SJSA1 (cell line): ENCODE results near the gene VSIG2. TPM values are rescaled to one million over a fixed set of nuclear protein-coding genes. Genes with fewer than 3 reads are reported as not detected.
A peak's percentile ranks its signal among the peaks of the same experiment; 100 is the strongest.

Source experiments
- DNase-seq, 2 experiments: peaks; one replicate each; pipeline ENCODE4 v3.0.0-alpha.2; 2015 to 2020; ENCODE audit warnings: low spot score in 2 of 2, low read depth in 1 of 2
- H3K27ac ChIP-seq: fragments of 250-450 bp; sonication (Bioruptor Pico); 2 replicates; pipeline ENCODE4 v1.5.1; 2020; ENCODE audit warnings: mild to moderate bottlenecking, moderate library complexity
- H3K27me3 ChIP-seq: fragments of 250-450 bp; sonication (Bioruptor Pico); replicated peaks from 2 replicates; pipeline ENCODE4 v1.5.1; 2020; ENCODE audit warnings: mild to moderate bottlenecking, moderate library complexity
- H3K36me3 ChIP-seq: fragments of 250-450 bp; sonication (Bioruptor Pico); 2 replicates; pipeline ENCODE4 v1.5.1; 2020; ENCODE audit warnings: mild to moderate bottlenecking
- H3K4me1 ChIP-seq: fragments of 250-450 bp; sonication (Bioruptor Pico); replicated peaks from 2 replicates; pipeline ENCODE4 v1.6.1; 2021; ENCODE audit warnings: mild to moderate bottlenecking
- H3K4me3 ChIP-seq: fragments of 250-450 bp; sonication (Bioruptor Pico); 2 replicates; pipeline ENCODE4 v1.5.1; 2020; ENCODE audit warnings: mild to moderate bottlenecking
- H3K9me3 ChIP-seq: fragments of 250-450 bp; sonication (Bioruptor Pico); replicated peaks from 2 replicates; pipeline ENCODE4 v1.5.1; 2020; ENCODE audit warnings: mild to moderate bottlenecking
- total RNA-seq: library from RNA; depleted of rRNA; stranded (reverse); fragments of >200 nt; shearing (Covaris generic); gene quantifications from 2 replicates; pipeline ENCODE4 v1.2.3, GENCODE V29; 2014; rRNA removed

Gene VSIG2, protein sequence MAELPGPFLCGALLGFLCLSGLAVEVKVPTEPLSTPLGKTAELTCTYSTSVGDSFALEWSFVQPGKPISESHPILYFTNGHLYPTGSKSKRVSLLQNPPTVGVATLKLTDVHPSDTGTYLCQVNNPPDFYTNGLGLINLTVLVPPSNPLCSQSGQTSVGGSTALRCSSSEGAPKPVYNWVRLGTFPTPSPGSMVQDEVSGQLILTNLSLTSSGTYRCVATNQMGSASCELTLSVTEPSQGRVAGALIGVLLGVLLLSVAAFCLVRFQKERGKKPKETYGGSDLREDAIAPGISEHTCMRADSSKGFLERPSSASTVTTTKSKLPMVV
- not detected in 2 replicates for total RNA-seq

DNA sequence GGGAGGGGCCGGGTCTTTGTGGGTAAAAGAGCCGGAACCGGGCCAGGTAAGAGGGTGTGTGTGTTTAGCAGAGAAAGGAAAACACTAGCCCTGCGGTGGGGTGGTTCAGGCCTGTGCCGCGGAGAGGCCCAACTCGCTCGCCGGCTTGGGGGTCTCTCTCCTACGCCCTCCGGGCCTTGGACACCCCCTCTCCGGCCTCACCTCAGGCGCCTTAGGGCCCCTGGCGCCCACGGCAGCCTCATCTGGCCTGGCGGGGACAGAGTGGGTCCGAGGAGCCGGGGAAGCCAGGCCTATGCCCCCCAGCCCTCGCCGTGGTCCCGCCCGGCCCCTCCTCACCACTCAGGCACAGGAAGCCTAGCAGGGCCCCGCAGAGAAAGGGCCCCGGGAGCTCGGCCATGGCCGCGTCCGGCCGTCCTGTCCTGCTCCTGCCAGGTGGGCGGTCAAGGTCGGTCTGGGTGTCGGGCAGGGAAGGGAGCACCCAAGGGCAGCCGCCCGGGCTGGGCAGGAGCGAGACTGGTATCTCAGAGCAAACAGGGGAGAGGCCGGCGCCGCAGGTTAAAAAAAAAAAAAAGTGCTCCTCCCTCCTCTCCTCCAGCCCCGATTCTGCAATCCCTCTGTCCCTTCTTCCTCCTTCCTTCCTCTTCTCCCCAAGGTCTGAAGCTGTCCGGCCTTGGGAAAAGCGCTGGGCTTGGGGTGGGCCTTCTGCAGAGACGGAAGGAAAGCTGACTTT, at the start of gene VSIG2:
VSIG2 (minus strand) TSS at position 515 of the 730 bp plus-strand sequence; CDS start at position 397, 118 bp downstream.
- no peak for DNase-seq
- Histone ChIP-seq H3K36me3 (no peaks in the 10 kb centered on the region), H3K27ac (no peak within 1 kb of the TSS), H3K9me3 (no peaks in the 10 kb centered on the region), H3K4me3 (no peak within 1 kb of the TSS), H3K27me3 (no peaks in the 10 kb centered on the region), H3K4me1 (peaks cover 24% of the 10 kb centered on the region)

DNA sequence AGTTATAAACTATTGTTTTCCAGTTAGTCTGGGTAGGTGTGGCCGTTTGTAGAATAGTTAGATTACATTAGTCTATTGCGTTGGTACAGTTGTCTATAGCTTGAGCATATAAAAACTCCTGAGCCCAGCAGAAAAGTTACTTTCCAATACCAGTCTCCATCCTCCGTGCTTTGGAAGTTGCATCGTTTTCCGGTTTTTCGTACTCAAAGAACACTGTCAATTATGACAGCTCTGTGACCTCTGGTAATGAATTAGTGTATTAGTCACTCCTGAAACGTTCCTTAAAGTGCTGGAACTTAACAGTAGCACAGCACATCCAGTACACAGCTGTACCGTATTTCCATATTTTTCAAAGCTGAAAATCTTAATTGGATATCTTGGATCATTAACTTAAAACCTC, 49.0 kb upstream of the VSIG2 start:
- DNase-seq = no peak
- H3K9me3 ChIP-seq = no peaks in the 10 kb centered on the region
- H3K4me1 ChIP-seq = peaks cover 11% of the 10 kb centered on the region
- H3K4me3 ChIP-seq = peak overlapping the region; percentile 73
- H3K27me3 ChIP-seq = no peaks in the 10 kb centered on the region
- H3K36me3 ChIP-seq = peaks cover 6% of the 10 kb centered on the region; the same call in 1 of the 2 replicates
- peak overlapping the region; percentile 95 for H3K27ac ChIP-seq

DNA sequence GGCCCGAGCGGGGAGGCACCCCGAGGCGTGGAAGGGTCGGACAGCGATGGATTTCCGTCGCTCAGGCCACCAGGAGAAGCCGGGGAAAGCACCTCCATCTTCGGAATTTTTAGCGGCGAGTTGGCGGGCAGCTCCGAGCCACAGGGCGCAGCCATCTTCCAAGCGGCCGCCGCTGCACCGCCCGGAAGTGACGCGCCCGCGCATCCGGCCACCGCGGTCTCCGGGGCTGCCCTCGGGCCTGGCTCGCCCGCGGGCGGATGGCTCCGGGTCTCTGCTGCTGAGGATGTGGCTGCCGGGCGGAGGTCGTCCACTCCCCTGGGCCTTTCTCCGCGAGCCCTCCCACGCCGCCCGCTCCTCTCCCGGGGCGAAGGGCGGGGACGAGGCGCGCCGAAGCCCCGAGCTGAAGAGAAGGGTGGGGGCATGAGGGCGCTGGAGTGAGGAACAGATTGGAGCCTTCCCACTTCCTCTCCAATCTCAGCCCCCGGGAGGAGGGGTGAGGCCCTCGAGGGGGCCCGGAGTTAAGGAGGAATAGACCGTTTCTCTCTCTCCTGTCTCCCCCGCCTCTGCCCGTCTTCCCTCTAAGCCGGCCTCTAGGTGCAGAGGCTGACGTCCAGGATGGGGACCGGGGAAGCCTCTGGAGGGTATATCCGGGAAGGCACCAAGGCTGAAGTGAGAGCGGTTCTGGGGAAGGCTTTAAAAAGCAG, 48.3 kb upstream of the VSIG2 start, which contains the start of gene MSANTD2:
MSANTD2 (minus strand) TSS at position 181 of the 704 bp plus-strand sequence; CDS start at position 155, 26 bp downstream.
- Histone ChIP-seq H3K4me1 (peaks cover 11% of the 10 kb centered on the region), H3K27me3 (no peaks in the 10 kb centered on the region), H3K4me3 (peak within 1 kb of the TSS; percentile 73), H3K36me3 (peaks cover 6% of the 10 kb centered on the region; the same call in 1 of the 2 replicates), H3K27ac (peak within 1 kb of the TSS; percentile 95), H3K9me3 (no peaks in the 10 kb centered on the region)
- DNase-seq = peak; percentile 68 to 86

DNA sequence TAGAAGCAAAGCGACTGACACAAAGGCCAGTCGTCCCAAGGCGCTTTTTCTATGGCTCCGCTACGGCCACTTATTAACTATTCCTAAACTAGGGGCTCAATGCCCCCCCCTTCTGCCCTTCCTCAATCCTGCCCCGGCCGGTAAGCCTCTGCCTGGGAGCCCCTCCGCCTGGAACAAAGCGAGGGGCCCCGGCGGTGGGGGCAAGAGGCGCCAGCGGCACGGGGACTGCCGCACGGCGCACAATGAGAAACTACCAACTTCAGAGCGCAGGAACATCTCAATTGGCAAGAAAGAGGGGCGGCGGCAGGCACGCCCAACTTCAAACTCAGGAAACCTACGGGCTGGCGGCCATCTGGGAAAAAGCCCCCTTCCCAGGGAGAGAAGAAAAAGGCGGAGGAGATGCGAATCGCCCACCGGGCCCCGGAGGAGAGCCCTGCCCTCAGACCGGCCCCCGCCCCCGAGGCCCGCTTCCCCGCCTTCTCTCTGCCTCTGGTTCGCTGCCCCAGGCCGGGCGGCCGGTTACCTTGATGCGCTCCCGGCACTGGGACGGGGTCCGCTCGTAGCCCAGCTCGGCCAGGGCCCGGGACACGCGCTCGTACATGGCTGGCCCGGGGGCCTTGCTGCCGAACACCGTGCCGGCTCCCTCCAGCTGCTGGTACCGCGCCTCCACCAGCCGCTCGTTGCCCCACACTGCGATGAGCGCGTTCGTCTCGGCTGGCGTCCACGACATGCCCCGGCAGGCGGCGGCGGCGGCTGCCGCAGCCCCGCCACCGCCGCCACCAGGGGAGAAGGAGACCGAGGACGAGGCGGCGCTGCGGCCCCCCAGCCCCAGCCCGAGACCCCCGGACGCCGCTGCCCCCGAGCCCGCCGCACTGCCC, 47.5 kb upstream of the VSIG2 start:
- Histone ChIP-seq H3K4me1 (peaks cover 11% of the 10 kb centered on the region), H3K27me3 (no peaks in the 10 kb centered on the region), H3K27ac (peak overlapping the region; percentile 95), H3K36me3 (peaks cover 6% of the 10 kb centered on the region; the same call in 1 of the 2 replicates), H3K4me3 (peak overlapping the region; percentile 73), H3K9me3 (no peaks in the 10 kb centered on the region)
- peak in 1 of 2 experiments; percentile 36 for DNase-seq

DNA sequence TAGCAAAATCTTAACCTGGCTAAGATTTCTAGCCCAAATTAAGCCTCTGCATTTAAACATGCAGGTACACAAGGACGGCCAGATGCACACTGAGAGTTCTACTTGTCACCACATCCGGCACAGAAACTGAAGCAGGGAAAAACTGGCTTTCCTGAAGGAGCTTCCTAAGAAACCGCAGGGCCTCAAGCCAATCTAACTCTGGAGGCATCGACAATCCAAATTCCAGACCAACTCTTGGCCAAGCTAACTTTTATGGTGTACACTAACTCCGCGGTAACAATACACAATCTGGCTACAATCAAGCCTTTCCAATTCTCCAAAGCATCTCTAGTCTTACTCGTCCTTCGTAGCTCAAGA, 46.9 kb upstream of the VSIG2 start:
- Histone ChIP-seq H3K4me1 (peaks cover 11% of the 10 kb centered on the region), H3K9me3 (no peaks in the 10 kb centered on the region), H3K36me3 (peaks cover 6% of the 10 kb centered on the region; the same call in 1 of the 2 replicates), H3K27me3 (no peaks in the 10 kb centered on the region), H3K4me3 (peak overlapping the region; percentile 73), H3K27ac (peak overlapping the region; percentile 95)
- peak in 1 of 2 experiments; percentile 39 for DNase-seq

DNA sequence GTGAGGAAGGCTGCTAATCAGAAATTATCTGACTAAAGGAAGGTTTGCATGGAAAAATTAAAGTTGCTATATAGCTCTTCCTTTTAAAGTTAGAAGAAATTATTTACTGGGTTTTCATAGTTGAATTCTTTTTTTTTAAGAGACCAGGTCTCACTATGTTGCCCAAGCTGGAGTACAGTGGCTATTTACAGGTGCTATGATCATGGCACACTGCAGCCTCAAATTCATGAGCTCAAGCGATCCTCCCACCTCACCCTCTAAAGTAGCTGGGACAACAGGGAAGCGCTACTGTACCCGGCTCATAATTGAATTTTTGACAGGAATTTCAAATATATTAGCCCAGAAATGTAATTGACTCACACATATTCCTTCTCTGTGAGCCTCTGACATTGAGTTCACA, 44.3 kb upstream of the VSIG2 start:
- Histone ChIP-seq H3K36me3 (peaks cover 6% of the 10 kb centered on the region; the same call in 1 of the 2 replicates), H3K27me3 (no peaks in the 10 kb centered on the region), H3K4me1 (peaks cover 10% of the 10 kb centered on the region), H3K27ac (no peak overlapping the region), H3K4me3 (no peak overlapping the region), H3K9me3 (no peaks in the 10 kb centered on the region)
- no peak for DNase-seq

DNA sequence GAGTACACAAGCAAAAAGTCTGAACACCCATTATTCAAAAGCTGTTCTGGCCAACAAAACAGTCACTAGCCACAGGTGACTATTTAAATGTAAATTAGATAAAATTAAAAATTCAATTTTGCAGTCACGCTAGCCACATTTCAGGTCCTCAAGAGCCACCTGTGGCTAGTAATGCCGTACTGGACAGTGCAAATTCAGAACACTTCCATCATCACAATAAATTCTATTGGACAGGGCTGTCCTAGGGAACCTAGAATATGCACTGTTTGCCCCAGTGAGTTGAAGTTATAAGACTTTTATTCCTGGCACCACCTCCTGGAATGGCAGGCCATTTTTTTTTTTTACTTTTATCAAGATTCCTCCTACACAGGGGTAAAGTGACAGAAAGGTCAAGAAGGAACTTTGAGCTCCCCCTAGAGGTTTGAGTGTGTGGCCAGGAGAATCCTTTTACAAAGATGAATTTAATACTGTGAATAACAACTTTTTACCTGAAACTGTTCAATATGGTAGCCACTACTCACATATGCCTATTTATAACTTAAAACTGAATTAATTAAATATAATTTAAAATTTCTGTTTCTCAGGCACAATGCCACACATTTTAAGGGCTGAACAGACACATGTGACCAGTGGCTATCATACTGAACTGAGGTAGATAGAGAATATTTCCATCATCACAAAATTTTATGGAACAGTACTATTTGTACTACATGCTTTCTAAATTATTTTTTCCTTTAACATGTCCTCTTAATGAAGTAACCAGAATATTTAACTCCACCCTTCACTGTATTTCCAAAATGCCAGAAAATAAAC, 41.6 kb upstream of the VSIG2 start:
- Histone ChIP-seq H3K36me3 (no peaks in the 10 kb centered on the region), H3K4me3 (no peak overlapping the region), H3K27ac (no peak overlapping the region), H3K9me3 (no peaks in the 10 kb centered on the region), H3K4me1 (peaks cover 4% of the 10 kb centered on the region), H3K27me3 (no peaks in the 10 kb centered on the region)
- peak in 1 of 2 experiments; percentile 12 for DNase-seq

DNA sequence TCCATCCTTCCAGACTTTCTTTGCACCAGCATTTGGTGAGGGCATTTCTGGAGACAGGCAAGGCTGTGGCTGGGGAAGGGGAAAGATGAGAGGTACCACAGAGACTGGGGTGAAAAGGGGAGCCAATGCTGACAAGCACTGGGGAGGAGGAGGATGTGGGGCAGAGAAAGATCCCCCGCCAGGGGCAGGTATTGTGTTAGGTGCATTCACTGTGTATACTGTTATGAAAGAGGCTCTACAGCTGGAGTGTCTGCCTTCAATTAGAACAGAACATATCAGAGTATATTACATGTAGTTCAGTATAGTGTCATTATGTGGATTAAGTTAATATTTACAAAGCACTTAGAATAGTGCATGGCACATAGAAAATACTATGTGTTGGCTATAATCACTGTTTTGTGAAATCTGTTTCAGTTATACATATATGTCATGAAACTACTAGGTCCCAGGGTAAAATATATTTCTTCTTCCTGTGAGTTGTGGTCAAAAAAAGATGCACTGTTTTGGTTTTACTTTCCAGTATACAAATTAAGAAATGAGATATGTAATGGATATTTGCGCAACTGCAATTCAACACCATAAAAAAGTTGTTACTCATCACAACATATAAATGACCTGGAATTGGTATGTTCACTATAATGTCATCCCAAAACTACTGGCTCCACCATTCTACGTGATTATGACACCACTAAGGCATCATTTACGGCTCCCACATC, 39.7 kb upstream of the VSIG2 start:
- Histone ChIP-seq H3K9me3 (no peaks in the 10 kb centered on the region), H3K4me1 (no peaks in the 10 kb centered on the region), H3K27me3 (no peaks in the 10 kb centered on the region), H3K4me3 (no peak overlapping the region), H3K27ac (no peak overlapping the region), H3K36me3 (no peaks in the 10 kb centered on the region)
- no peak for DNase-seq

DNA sequence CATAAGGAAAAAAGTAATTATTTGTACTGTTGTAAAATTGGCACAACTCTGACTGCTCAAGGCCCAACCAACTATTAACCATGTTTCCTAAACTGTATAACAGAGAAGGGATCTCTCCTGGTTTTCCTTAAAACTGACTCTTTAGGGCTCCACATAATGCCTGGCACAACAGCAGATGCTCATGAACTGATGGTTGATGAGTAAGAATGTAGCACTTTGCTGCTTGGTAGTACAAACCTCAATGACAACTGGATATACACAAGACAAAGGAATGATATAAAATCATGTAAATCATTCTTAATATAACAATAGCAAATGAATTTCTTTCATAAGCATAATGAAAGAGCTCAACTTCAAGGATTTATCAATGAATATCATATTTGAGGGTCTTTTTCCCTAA, 36.5 kb upstream of the VSIG2 start:
- Histone ChIP-seq H3K4me3 (no peak overlapping the region), H3K9me3 (no peaks in the 10 kb centered on the region), H3K27ac (no peak overlapping the region), H3K27me3 (no peaks in the 10 kb centered on the region), H3K36me3 (no peaks in the 10 kb centered on the region), H3K4me1 (no peaks in the 10 kb centered on the region)
- DNase-seq = no peak

DNA sequence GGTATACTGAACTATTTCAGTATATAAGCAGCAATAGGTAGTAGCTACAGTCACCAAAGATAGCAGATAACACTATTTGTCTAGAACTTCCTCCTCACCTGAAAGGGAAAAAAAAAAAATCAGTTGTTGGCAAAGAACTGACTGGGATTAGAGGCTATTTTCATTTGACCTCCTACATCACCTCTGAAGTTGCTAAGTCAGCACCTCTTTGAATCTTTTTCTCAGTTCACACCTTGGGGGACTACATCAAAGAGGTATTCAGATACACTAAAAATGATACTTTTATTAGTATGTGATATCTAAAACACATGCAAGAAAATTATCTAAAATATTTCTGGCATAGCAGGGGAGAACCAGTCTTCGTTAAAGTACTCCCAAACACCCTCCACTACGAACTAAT, 32.0 kb upstream of the VSIG2 start:
- DNase-seq = no peak
- no peaks in the 10 kb centered on the region for H3K36me3 ChIP-seq
- no peaks in the 10 kb centered on the region for H3K27me3 ChIP-seq
- H3K4me1 ChIP-seq = no peaks in the 10 kb centered on the region
- H3K27ac ChIP-seq = no peak overlapping the region
- no peak overlapping the region for H3K4me3 ChIP-seq
- H3K9me3 ChIP-seq = no peaks in the 10 kb centered on the region

DNA sequence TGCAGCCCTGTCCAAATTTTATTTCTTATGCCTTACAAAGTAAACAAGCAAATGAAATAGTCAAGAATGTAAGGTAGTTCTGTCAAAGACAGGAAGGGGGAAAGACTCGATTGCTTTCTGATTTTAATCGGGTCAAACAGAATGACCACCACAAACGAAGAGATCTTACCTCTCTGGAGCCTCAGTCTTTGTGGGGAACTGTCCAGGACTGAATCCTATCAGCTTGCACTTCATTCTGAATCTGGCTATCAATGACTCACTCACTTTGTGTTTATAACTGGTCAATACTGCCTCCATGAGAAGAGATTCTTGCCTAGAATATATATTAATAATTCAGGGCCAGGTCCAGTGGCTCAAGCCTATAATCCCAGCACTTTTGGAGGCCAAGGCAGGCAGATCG, 30.9 kb upstream of the VSIG2 start:
- Histone ChIP-seq H3K27me3 (no peaks in the 10 kb centered on the region), H3K4me1 (no peaks in the 10 kb centered on the region), H3K36me3 (no peaks in the 10 kb centered on the region), H3K27ac (no peak overlapping the region), H3K4me3 (no peak overlapping the region), H3K9me3 (no peaks in the 10 kb centered on the region)
- DNase-seq = no peak

DNA sequence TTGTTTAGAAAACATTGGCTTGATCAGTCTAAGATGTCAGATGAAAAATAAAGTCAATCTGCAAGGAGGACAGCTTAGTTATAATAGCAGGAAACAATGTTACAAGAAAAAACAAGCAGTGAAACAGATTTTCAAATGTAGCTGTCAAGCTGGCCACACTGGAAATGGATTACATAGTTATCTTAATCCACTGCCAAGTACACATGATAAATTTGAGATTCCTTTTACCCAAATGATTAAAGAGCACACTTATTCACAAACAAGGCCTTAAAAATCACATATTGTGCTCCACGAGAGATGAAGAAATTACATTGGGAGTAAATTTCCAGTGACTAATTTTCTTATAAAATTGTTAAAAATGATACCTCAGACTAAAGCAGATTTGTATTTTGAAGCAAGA, 27.5 kb upstream of the VSIG2 start:
- Histone ChIP-seq H3K27me3 (no peaks in the 10 kb centered on the region), H3K36me3 (no peaks in the 10 kb centered on the region), H3K27ac (no peak overlapping the region), H3K9me3 (no peaks in the 10 kb centered on the region), H3K4me3 (no peak overlapping the region), H3K4me1 (no peaks in the 10 kb centered on the region)
- no peak for DNase-seq
